Urothelium cell line (cell line): Measurements from ENCODE around the gene KIR3DL3.
"Not testable (repeated sequence)": the region's sequence is repeated elsewhere in the genome, so short reads cannot be mapped to it uniquely, and the experiment has no call there.

Experiments used
- DNase-seq: peaks from one replicate; pipeline ENCODE4 v3.0.0; 2011; ENCODE audit warnings: low spot score, mixed read lengths
- FAIRE-seq: peaks from 2 replicates; lab custom pipeline; 2011; peaks lifted over from hg19 to GRCh38; lab: Jason Lieb, UNC

Gene KIR3DL3

DNA sequence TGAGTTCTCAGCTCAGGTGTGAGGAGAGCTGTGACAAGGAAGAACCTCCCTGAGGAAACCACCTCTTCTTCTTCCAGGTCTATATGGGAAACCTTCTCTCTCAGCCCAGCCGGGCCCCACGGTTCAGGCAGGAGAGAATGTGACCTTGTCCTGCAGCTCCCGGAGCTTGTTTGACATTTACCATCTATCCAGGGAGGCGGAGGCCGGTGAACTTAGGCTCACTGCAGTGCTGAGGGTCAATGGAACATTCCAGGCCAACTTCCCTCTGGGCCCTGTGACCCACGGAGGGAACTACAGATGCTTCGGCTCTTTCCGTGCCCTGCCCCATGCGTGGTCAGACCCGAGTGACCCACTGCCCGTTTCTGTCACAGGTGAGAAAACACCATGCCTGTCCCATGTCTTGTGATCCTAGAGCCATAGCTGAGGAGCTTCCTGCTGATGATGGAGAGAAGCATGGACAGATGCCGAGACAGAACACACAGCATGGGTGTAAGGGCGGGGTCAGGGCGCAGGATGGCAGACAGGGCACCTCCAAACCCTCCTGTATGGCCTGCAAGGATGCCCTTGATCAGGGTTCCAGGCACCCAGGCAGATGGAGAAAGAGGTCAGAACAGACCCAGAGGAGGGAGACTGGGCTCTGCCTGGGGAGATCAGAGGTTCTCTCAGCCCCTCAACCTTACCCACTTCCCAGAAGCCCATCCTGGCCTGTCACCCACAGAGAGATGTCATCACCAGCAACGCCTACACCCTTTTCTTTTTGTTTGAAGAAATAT is 5.4 kb downstream of the KIR3DL3 start:
- DNase-seq, result no peak
- FAIRE-seq, result no peak

DNA sequence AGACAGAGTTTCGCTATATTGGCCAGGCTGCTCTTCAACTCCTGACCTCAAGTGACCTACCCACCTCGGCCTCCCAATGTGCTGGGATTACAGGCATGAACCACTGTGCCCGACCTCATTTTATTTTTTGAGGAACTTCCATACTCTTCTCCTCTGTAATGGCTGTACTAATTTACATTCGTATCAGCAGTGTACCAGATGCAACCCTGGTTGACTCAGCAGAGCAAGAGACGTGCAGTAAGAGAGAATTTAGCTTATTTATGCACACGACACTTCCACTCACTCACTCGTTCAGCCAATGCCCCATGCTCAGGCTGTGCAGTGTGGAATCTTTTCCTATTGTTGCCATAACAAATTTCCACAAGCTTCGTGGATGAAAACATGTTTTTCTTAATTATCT is 6.9 kb downstream of the KIR3DL3 start:
- FAIRE-seq, result no peak
- no peak for DNase-seq

DNA sequence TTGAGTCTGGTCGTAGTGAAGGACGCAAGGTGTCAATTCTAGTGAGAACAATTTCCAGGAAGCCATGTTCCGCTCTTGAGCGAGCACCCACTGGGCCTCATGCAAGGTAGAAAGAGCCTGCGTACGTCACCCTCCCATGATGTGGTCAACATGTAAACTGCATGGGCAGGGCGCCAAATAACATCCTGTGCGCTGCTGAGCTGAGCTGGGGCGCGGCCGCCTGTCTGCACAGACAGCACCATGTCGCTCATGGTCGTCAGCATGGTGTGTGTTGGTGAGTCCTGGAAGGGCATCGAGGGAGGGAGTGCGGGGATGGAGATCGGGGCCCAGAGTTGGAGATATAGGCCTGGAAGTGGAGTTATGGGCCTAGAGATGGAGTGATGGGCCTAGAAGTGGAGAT is 14.1 kb downstream of the KIR3DL3 start, which contains the start of gene KIR2DL3:
Gene KIR2DL3 (plus strand): TSS at position 208 of the 400 bp plus-strand sequence. CDS start 33 bp downstream, at position 241.
- FAIRE-seq, DNase-seq: not testable (repeated sequence)

DNA sequence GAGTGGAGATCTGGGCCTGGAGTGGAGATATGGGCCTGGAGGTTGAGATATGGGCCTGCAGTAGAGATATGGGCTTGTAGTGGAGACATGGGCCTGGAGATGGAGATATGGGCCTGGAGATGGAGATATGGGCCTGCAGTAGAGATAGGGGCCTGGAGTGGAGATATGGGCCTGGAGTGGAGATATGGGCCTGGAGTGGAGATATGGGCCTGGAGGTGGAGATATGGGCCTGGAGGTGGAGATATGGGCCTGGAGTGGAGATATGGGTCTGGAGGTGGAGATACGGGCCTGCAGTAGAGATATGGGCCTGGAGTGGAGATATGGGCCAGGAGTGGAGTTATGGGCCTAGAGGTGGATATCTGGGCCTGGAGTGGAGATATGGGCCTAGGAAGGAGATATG is 14.5 kb downstream of the KIR3DL3 start:
- no peak for DNase-seq
- no peak for FAIRE-seq

DNA sequence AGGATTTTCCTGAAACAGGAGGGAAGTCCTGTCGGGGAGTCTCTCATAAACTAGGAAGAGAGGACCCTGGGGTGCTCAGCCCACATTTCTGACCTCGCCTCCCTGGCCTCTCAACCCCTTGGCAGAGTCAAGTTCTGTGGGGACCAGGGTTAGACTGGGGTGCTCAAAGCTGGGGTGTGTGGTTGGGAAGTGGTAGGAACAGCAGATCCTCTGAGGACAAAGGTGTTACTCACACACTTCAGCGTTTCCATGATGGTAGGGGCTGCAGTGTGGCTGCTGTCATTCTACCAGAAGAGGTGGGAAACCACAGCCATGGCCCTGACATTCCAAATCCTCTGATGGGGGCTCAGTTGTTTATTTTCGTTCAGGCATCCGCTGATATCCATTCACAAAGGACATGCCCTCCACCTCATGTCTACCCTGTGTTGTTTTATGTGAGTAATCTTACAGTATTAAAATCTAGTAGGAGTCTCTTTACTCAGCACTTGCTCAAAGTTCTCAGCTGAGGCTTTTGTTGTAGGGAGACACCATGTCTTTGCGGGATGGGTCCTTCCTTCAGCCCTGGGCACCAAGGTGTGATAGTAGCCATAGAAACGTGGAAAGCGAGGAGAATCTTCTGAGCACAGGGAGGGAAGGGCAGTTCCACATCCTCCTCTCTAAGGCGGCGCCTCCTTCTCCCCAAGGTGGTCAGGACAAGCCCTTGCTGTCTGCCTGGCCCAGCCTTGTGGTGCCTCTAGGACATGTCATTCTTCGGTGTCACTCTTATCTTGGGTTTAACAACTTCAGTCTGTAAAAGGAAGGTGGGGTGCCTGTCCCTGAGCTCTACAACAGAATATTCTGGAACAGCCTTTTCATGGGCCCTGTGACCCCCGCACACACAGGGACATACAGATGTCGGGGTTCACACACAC is 15.6 kb downstream of the KIR3DL3 start:
- FAIRE-seq (no peak), DNase-seq (no peak)

DNA sequence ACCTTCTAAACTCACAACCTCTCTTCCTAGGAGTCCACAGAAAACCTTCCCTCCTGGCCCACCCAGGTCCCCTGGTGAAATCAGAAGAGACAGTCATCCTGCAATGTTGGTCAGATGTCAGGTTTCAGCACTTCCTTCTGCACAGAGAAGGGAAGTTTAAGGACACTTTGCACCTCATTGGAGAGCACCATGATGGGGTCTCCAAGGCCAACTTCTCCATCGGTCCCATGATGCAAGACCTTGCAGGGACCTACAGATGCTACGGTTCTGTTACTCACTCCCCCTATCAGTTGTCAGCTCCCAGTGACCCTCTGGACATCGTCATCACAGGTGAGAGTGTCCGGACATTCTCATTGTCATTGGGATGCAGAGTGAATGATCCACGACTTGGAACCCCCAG is 17.7 kb downstream of the KIR3DL3 start:
- not testable (repeated sequence) for FAIRE-seq, DNase-seq

DNA sequence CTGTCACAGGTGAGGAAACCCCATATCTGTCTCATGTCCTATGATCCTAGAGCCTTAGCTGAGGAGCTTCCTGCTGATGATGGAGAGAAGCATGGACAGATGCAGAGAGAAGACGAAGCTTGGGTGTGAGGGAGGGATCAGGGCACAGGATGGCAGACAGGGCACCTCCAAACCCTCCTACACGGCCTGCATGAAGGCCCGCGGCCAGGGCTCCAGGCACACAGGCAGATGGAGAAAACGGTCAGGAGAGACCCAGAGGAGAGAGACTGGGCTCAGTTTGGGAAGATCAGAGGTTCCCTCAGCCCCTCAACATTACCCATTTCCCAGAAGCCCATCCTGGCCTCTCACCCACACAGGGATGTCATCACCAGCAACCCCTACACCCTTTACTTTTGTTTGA is 19.8 kb downstream of the KIR3DL3 start:
- FAIRE-seq, DNase-seq: not testable (repeated sequence)

DNA sequence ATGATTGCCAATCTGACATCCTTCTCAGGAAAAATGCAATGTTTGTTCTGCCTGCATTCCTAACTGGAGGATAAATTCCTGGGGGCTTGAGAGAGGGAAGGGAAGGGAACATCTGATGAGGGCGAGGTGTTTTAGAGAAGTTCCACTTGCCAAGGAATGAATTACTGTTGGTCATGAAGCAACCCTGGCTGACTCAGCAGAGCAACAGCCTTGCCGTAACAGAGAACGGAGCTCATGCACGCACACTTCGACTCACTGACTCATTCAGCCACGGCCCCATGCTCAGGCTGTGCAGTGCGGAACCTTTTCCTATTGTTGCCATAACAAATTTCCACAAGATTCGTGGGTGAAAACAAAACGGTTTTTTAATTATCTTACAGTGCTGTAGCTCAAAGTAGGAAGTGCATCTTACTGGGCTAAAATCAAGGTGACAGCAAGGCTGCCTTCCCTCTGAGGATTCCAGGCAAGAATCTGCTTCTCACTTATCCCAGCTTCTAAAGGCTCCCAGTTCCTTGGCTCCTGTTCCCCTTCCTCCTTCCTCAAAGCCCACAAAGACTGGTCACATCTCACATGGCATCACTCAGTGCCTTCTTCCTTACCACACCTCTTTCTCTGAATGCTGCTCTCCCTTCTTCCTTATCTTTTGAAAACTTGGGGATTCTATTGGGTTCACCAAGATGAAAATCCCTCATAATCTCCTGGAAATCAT is 23.5 kb downstream of the KIR3DL3 start:
- FAIRE-seq, DNase-seq: not testable (repeated sequence)

DNA sequence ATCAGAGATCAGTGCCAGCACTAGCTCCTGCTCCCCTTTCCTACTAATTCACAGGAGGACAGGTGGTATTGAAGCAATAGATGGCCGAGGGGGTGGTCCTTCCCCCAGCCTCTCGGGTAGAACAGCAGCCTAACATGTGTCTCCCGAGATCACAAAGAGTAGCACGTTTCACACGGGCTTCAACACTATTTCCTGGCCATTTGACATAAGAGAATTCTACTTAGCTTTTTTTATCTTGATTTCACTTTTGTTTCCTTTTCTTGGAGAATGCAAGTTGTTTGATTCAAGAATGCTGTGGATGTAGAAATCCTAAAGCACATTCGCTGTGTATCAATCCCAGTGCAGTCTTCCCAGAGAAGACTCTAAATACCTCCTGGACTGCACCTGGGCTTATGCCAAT is 26.0 kb downstream of the KIR3DL3 start:
- DNase-seq, FAIRE-seq: not testable (repeated sequence)

DNA sequence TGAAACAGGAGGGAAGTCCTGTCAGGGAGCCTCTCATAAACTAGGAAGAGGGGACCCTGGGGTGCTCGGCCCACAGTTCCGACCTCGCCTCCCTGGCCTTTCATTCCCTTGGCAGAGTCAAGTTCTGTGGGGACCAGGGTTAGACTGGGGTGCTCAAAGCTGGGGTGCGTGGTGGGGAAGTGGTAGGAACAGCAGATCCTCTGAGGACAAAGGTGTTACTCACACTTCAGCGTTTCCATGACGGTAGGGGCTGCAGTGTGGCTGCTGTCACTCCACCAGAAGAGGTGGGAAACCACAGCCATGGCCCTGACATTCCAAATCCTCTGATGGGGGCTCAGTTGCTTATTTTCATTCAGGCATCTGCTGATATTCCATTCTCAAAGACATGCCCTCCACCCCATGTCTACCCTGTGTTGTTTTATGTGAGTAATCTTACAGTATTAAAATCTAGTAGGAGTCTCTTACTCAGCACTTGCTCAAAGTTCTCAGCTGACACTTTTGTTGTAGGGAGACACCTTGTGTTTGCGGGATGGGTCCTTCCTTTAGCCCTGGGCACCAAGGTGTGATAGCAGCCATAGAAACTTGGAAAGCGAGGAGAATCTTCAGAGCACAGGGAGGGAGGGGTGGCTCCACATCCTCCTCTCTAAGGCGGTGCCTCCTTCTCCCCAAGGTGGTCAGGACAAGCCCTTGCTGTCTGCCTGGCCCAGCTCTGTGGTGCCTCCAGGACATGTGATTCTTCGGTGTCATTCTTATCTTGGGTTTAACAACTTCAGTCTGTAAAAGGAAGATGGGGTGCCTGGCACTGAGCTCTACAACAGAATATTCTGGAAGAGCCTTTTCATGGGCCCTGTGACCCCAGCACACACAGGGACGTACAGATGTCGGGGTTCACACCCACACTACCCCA is 32.2 kb downstream of the KIR3DL3 start:
- DNase-seq, FAIRE-seq: not testable (repeated sequence)

DNA sequence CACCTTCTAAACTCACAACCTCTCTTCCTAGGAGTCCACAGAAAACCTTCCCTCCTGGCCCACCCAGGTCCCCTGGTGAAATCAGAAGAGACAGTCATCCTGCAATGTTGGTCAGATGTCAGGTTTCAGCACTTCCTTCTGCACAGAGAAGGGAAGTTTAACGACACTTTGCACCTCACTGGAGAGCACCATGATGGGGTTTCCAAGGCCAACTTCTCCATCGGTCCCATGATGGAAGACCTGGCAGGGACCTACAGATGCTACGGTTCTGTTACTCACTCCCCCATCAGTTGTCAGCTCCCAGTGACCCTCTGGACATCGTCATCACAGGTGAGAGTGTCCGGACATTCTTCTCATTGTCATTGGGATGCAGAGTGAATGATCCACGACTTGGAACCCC is 34.3 kb downstream of the KIR3DL3 start:
- FAIRE-seq, DNase-seq: not testable (repeated sequence)

DNA sequence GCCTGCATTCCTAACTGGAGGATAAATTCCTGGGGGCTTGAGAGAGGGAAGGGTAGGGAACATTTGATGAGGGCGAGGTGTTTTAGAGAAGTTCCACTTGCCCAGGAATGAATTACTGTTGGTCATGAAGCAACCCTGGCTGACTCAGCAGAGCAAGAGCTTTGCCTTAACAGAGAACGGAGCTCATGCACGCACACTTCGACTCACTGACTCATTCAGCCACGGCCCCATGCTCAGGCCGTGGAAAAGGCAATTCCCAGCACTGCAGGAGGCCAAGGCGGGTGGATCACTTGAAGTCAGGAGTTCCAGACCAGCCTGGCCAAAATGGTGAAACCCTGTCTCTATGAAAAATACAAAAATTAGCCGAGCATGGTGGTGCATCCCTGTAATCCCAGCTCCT is 40.0 kb downstream of the KIR3DL3 start:
- not testable (repeated sequence) for FAIRE-seq
- peak; percentile 22 for DNase-seq

DNA sequence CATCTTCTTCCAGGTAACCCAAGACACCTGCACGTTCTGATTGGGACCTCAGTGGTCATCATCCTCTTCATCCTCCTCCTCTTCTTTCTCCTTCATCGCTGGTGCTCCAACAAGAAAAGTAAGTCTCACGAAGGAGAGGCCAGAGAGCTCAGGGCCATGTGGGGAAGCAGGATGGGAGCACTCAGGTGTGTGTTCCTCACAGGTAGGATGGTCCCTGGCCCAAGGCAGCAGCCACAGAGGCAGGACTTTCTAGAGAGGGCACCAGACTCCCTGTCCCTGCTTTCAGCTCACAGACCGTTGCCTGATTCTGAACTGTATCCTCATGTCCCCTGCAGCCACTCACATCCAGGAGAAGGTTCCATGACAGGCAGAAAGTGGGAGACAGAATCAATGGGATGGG is 42.2 kb downstream of the KIR3DL3 start:
- not testable (repeated sequence) for DNase-seq, FAIRE-seq

DNA sequence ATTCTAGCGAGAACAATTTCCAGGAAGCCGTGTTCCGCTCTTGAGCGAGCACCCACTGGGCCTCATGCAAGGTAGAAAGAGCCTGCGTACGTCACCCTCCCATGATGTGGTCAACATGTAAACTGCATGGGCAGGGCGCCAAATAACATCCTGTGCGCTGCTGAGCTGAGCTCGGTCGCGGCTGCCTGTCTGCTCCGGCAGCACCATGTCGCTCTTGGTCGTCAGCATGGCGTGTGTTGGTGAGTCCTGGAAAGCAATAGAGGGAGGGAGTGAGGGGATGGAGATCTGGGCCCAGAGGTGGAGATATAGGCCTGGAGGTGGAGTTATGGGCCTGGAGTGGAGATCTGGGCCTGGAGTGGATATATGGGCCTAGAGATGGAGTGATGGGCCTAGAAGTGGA is 45.4 kb downstream of the KIR3DL3 start, which contains the start of gene KIR2DL1:
Gene KIR2DL1 (plus strand): TSS at position 148 of the 400 bp plus-strand sequence. CDS start 58 bp downstream, at position 206.
- DNase-seq, FAIRE-seq: not testable (repeated sequence)

DNA sequence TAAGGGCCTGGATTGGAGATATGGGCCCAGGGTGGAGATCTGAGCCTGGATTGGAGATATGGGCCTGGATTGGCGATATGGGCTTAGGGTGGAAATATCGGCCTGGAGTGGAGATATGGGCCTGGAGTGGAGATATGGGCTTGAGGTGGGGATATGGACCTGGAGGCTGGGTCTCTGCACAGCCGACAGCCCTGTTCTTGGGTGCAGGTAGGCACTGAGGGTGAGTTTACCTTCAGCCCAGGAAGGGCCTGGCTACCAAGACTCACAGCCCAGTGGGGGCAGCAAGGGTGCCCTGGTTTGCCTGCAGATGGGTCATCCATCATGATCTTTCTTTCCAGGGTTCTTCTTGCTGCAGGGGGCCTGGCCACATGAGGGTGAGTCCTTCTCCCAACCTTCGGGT is 46.3 kb downstream of the KIR3DL3 start:
- DNase-seq, FAIRE-seq: not testable (repeated sequence)

DNA sequence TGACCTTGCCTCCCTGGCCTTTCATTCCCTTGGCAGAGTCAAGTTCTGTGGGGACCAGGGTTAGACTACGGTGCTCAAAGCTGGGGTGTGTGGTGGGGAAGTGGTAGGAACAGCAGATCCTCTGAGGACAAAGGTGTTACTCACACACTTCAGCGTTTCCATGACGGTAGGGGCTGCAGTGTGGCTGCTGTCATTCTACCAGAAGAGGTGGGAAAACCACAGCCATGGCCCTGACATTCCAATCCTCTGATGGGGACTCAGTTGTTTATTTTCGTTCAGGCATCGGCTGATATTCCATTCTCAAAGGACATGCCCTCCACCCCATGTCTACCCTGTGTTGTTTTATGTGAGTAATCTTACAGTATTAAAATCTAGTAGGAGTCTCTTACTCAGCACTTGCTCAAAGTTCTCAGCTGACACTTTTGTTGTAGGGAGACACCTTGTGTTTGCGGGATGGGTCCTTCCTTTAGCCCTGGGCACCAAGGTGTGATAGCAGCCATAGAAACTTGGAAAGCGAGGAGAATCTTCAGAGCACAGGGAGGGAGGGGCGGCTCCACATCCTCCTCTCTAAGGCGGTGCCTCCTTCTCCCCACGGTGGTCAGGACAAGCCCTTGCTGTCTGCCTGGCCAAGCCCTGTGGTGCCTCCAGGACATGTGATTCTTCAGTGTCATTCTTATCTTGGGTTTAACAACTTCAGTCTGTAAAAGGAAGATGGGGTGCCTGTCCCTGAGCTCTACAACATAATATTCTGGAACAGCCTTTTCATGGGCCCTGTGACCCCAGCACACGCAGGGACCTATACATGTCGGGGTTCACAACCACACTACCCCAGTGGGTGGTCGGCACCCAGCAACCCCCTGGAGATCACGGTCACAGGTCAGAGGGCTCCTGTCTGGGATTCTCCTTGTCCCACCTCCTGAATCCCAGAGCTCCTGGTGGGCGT is 47.0 kb downstream of the KIR3DL3 start:
- DNase-seq, result peak; percentile 79
- not testable (repeated sequence) for FAIRE-seq

DNA sequence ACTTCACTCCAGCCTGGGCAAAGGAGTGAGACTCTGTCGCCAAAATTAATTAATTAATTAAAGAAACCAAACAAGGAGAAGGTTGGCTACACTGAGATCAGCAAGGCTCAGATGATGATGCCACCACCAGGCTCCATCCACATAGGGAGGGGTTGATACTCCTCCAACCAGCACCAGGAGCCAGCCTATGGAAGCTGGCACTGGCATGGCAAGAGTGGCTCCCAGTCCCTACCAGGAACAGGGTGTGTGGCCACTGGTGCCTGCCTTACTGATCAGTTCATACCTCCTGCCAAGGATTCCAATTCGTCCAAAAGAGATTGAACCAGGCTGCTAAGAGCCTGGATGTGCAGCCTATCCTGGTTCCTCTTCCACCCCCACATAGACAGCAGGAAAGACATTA is 48.4 kb downstream of the KIR3DL3 start:
- FAIRE-seq, result not testable (repeated sequence)

DNA sequence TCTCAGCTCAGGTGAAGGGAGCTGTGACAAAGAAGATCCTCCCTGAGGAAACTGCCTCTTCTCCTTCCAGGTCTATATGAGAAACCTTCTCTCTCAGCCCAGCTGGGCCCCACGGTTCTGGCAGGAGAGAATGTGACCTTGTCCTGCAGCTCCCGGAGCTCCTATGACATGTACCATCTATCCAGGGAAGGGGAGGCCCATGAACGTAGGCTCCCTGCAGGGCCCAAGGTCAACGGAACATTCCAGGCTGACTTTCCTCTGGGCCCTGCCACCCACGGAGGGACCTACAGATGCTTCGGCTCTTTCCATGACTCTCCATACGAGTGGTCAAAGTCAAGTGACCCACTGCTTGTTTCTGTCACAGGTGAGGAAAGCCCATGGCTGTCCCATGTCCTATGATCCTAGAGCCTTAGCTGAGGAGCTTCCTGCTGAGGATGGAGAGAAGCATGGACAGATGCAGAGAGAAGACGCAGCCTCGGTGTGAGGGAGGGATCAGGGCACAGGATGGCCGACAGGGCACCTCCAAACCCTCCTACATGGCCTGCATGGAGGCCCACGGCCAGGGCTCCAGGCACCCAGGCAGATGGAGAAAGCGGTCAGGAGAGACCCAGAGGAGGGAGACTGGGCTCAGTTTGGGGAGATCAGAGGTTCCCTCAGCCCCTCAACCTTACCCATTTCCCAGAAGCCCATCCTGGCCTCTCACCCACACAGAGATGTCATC is 51.0 kb downstream of the KIR3DL3 start:
- not testable (repeated sequence) for DNase-seq, FAIRE-seq

More for the DNA sequence above, 48.4 kb downstream of the KIR3DL3 start:
- not testable (repeated sequence) for DNase-seq
